Endodermal cell (in vitro differentiated cells): ENCODE measurements around the gene SYTL5. TPM values are rescaled to one million over a fixed set of nuclear protein-coding genes. Genes with fewer than 3 reads are reported as not detected.

ENCODE experiments used
- DNase-seq: peaks from one replicate; pipeline ENCODE4 v3.0.0-alpha.2; 2017
- H3K27ac ChIP-seq: 2 replicates; pipeline ENCODE4 v1.5.1; 2013; ENCODE audit warnings: mild to moderate bottlenecking, low read depth, low read length, moderate library complexity
- H3K27me3 ChIP-seq: 2 replicates; pipeline ENCODE4 v1.6.1; 2013; ENCODE audit warnings: mild to moderate bottlenecking, low read length, moderate library complexity; ENCODE audit not compliant: insufficient read depth, control insufficient read depth, poor library complexity, severe bottlenecking
- H3K36me3 ChIP-seq: 2 replicates; pipeline ENCODE4 v1.7.0; 2013; ENCODE audit warnings: mild to moderate bottlenecking, low read length, moderate library complexity; ENCODE audit not compliant: control insufficient read depth, insufficient read depth
- H3K4me1 ChIP-seq: one replicate; pipeline ENCODE4 v1.7.0; 2013; ENCODE audit warnings: low read length; ENCODE audit not compliant: control insufficient read depth, insufficient read depth
- H3K4me3 ChIP-seq: 2 replicates; pipeline ENCODE4 v1.5.1; 2013; ENCODE audit warnings: mild to moderate bottlenecking, low read length, moderate library complexity
- H3K9ac ChIP-seq: 2 replicates; pipeline ENCODE4 v1.6.1; 2013; ENCODE audit warnings: mild to moderate bottlenecking, low read length, moderate library complexity; ENCODE audit not compliant: poor library complexity, severe bottlenecking; ENCODE audit errors: extremely low read depth
- H3K9me3 ChIP-seq: 2 replicates; pipeline ENCODE4 v1.6.1; 2013; ENCODE audit warnings: mild to moderate bottlenecking, low read length, moderate library complexity; ENCODE audit not compliant: control insufficient read depth
- H3K27ac Mint-ChIP-seq: 2 replicates; pipeline ENCODE4 v1.8.0; 2020; ENCODE audit warnings: mixed read lengths
- H3K27me3 Mint-ChIP-seq: 2 replicates; pipeline ENCODE4 v1.8.0; 2021; ENCODE audit warnings: mild to moderate bottlenecking, mixed read lengths; ENCODE audit not compliant: insufficient read depth
- H3K36me3 Mint-ChIP-seq: 2 replicates; pipeline ENCODE4 v1.8.0; 2020; ENCODE audit warnings: low read depth, mixed read lengths
- H3K4me1 Mint-ChIP-seq: 2 replicates; pipeline ENCODE4 v1.8.0; 2020; ENCODE audit warnings: mixed read lengths
- H3K4me3 Mint-ChIP-seq: 2 replicates; pipeline ENCODE4 v1.8.0; 2020; ENCODE audit warnings: mild to moderate bottlenecking, moderate library complexity, mixed read lengths
- H3K9me3 Mint-ChIP-seq: 2 replicates; pipeline ENCODE4 v1.8.0; 2020; ENCODE audit warnings: mild to moderate bottlenecking, mixed read lengths
- WGBS, 2 experiments: methylation state at CpG; one replicate each; pipeline versions ENCODE4 v1.1.5 to v1.1.7; 2013; ENCODE audit warnings: missing lambda C conversion rate in 2 of 2, mixed read lengths in 1 of 2; ENCODE audit not compliant: insufficient coverage in 1 of 2, insufficient read length in 1 of 2; 5-methylcytosine and 5-hydroxymethylcytosine counted together
- total RNA-seq, 2 donors: library from RNA; stranded (reverse); fragmentation: NEBNext Ultra II Directional in 1 of 2; extraction: Animal tissue kit (Norgen Biotek cat#: 25700) in 1 of 2; gene quantifications; 2 replicates in 1 of 2; 3 replicates in 1 of 2; pipeline ENCODE4 v1.2.1, GENCODE V29; 2021
- TF ChIP-seq, protein P1 (sequence below): fragments of 200-600 bp; sonication (generic); conservative IDR thresholded peaks from 2 replicates; pipeline ENCODE4 v1.5.0; 2021; ENCODE audit warnings: antibody characterized with exemption, mild to moderate bottlenecking

Gene SYTL5
- total RNA-seq, 2 donors from 2014 or later, result 8.1 to 8.6 TPM

DNA sequence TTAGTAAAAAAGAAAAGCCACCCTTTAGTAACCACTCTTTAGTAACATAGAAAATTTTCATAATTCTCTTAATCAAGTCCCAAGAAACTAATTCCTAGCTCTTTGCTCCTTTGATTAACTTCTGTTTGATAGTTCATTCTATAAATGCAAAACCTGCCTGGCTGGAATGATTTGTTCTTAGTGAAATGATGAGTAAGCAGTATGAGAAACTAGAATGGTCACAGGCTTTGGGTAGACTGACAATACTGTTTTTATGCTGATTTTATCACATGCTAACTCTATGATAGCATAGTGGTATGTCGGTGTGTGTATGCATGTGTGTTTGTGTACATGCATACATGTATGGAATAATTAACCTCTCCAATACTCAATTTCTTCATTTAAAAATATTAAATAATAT is 81.2 kb downstream of the SYTL5 start:
- no peaks in the 10 kb centered on the region for H3K27me3 Mint-ChIP-seq
- TF ChIP-seq, protein P1, sequence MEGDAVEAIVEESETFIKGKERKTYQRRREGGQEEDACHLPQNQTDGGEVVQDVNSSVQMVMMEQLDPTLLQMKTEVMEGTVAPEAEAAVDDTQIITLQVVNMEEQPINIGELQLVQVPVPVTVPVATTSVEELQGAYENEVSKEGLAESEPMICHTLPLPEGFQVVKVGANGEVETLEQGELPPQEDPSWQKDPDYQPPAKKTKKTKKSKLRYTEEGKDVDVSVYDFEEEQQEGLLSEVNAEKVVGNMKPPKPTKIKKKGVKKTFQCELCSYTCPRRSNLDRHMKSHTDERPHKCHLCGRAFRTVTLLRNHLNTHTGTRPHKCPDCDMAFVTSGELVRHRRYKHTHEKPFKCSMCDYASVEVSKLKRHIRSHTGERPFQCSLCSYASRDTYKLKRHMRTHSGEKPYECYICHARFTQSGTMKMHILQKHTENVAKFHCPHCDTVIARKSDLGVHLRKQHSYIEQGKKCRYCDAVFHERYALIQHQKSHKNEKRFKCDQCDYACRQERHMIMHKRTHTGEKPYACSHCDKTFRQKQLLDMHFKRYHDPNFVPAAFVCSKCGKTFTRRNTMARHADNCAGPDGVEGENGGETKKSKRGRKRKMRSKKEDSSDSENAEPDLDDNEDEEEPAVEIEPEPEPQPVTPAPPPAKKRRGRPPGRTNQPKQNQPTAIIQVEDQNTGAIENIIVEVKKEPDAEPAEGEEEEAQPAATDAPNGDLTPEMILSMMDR, result no peak

DNA sequence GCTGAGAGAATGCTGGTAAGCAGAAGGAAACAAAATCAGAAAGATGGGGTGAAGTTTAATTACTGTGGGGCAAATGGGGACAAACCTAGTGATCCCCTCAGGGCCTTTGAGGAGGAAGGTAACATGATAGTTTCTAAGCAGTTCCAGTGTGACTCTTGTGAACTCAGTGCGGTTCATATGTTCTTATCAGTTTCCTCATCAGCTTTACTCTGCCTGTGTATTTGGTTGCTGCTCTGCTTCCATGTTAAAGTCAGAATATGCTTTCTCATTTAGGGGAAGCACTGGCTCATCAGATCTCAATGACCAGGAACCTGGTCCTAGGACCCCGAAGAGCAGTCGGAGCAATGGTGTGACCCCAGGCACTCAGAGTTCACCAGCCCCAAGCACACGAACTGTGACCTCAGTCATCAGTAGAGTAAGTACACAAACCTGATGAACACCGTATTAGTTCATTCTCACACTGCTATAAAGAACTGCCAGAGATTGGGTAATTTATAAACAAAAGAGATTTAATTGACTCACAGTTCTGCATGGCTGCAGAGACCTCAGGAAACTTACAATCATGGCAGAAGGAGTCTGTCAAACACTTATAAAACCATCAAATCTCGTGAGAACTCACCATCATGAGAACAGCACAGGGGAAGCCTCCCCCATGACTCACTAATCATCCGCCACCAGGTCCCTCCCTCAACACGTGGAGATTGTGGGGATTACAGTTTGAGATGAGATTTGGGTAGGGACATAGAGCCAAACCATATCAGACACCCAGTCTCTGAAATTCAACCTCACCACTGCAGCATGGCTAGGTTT is 83.0 kb downstream of the SYTL5 start:
- DNase-seq, result no peak
- H3K27me3 Mint-ChIP-seq, result no peaks in the 10 kb centered on the region
- TF ChIP-seq, protein P1, result no peak
- peaks cover 6% of the 10 kb centered on the region for H3K4me1 Mint-ChIP-seq
- no peak overlapping the region for H3K27ac Mint-ChIP-seq
- Histone ChIP-seq H3K9me3 (no peaks in the 10 kb centered on the region), H3K9ac (no peak overlapping the region), H3K27ac (no peak overlapping the region), H3K4me3 (no peak overlapping the region), H3K4me1 (no peaks in the 10 kb centered on the region), H3K36me3 (no peaks in the 10 kb centered on the region), H3K27me3 (no peaks in the 10 kb centered on the region)
- no peaks in the 10 kb centered on the region for H3K36me3 Mint-ChIP-seq
- no peak overlapping the region for H3K4me3 Mint-ChIP-seq
- peaks cover 29% of the 10 kb centered on the region for H3K9me3 Mint-ChIP-seq
- 85 to 90% methylated on average over 2 to 6 of the region's 8 CpGs for WGBS, 2 experiments

More for the DNA sequence above, 81.2 kb downstream of the SYTL5 start:
- Histone ChIP-seq H3K27ac (no peak overlapping the region), H3K9ac (no peak overlapping the region), H3K9me3 (no peaks in the 10 kb centered on the region), H3K27me3 (no peaks in the 10 kb centered on the region), H3K36me3 (no peaks in the 10 kb centered on the region), H3K4me3 (no peak overlapping the region), H3K4me1 (no peaks in the 10 kb centered on the region)
- no CpG with 5 or more reads among the region's 1 CpG for WGBS, 2 experiments
- Mint-ChIP-seq H3K9me3 (peaks cover 33% of the 10 kb centered on the region), H3K4me1 (peaks cover 6% of the 10 kb centered on the region), H3K27ac (no peak overlapping the region), H3K4me3 (no peak overlapping the region), H3K36me3 (no peaks in the 10 kb centered on the region)
- DNase-seq, result no peak

DNA sequence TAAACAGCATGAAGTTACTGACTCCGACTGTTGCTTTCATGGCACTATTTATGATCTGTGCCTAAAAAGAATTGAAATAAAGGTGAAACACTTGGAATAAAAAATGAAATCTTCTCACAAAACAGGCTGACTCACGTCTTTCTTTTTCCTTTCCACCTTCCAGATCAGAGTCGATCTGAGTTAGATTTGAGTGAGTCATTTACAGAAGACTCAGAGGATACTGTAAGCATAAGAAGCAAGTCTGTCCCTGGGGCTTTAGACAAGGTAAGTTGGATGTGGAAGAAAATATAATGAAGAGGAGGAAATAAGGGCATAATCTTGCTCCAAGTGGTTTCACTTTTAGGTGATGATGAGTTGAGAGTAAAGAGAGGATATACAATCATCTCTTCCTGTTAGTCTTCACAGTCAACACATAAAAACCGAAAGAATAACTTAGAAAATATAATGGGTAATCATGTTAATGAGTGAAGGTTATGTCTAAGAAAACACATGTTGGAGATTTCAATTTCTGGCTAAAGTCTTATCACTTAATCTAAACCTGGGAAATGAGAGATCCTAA is 89.7 kb downstream of the SYTL5 start:
- Mint-ChIP-seq H3K9me3 (peaks cover 28% of the 10 kb centered on the region), H3K27ac (no peak overlapping the region), H3K36me3 (no peaks in the 10 kb centered on the region), H3K4me1 (peaks cover 6% of the 10 kb centered on the region), H3K4me3 (no peak overlapping the region), H3K27me3 (no peaks in the 10 kb centered on the region)
- 86% methylated on average over 3 of the region's 4 CpGs; no CpG with 5 or more reads in 1 of the 2 experiments for WGBS, 2 experiments
- no peak overlapping the region for H3K27ac ChIP-seq
- H3K27me3 ChIP-seq, result no peaks in the 10 kb centered on the region
- H3K36me3 ChIP-seq, result no peaks in the 10 kb centered on the region
- TF ChIP-seq, protein P1, result no peak
- peaks cover 15% of the 10 kb centered on the region for H3K9me3 ChIP-seq
- H3K9ac ChIP-seq, result no peak overlapping the region
- no peak overlapping the region for H3K4me3 ChIP-seq
- no peaks in the 10 kb centered on the region for H3K4me1 ChIP-seq
- DNase-seq, result no peak
